HG02763 (cell line): Measurements from ENCODE around the gene PLEKHF1.
"Not testable (repeated sequence)": the region's sequence is repeated elsewhere in the genome, so short reads cannot be mapped to it uniquely, and the experiment has no call there.

Source experiments
- ATAC-seq: cut with Tn5 transposase; IDR thresholded peaks from one replicate; pipeline ENCODE4 v1.9.1; 2021; ENCODE audit warnings: mild to moderate bottlenecking, moderate library complexity; ENCODE audit not compliant: unreplicated experiment

Gene PLEKHF1

GRCh38 chr19:29697523-29698261, 32.4 kb downstream of the PLEKHF1 start:
- ATAC-seq = no peak

- no peak for ATAC-seq
Observed at GRCh38 chr19:29699861-29700260, 34.6 kb downstream of the PLEKHF1 start.

GRCh38 chr19:29700498-29700897, 35.2 kb downstream of the PLEKHF1 start:
- ATAC-seq = no peak

- ATAC-seq = no peak
Observed at GRCh38 chr19:29702161-29702962, 37.1 kb downstream of the PLEKHF1 start.

- ATAC-seq = no peak
Observed at GRCh38 chr19:29702963-29703320, 37.7 kb downstream of the PLEKHF1 start.

- ATAC-seq = no peak
Observed at GRCh38 chr19:29704562-29705558, 39.6 kb downstream of the PLEKHF1 start.

- ATAC-seq = no peak
Observed at GRCh38 chr19:29705706-29706105, 40.4 kb downstream of the PLEKHF1 start.

- ATAC-seq = no peak
Observed at GRCh38 chr19:29706635-29707034, 41.4 kb downstream of the PLEKHF1 start.

- no peak for ATAC-seq
Observed at GRCh38 chr19:29708554-29709439, 43.5 kb downstream of the PLEKHF1 start.

GRCh38 chr19:29709440-29709798, 44.2 kb downstream of the PLEKHF1 start:
- ATAC-seq = not testable (repeated sequence)

- no peak for ATAC-seq
Observed at GRCh38 chr19:29711584-29712132, 46.4 kb downstream of the PLEKHF1 start.

GRCh38 chr19:29712744-29713516, 47.7 kb downstream of the PLEKHF1 start:
- ATAC-seq = no peak

- ATAC-seq = peak; percentile 12
Observed at GRCh38 chr19:29714371-29714952, 49.2 kb downstream of the PLEKHF1 start.

GRCh38 chr19:29714953-29715700, 49.9 kb downstream of the PLEKHF1 start, which contains the start of gene C19orf12:
TSS of gene C19orf12 (minus strand) at chr19:29715261. CDS start at chr19:29708413, 6,848 bp downstream.
- peak; percentile 73 for ATAC-seq

GRCh38 chr19:29715701-29716581, 50.7 kb downstream of the PLEKHF1 start:
- peak; percentile 1 for ATAC-seq

GRCh38 chr19:29717051-29717450, 51.8 kb downstream of the PLEKHF1 start:
- ATAC-seq = no peak

GRCh38 chr19:29724102-29724641, 58.9 kb downstream of the PLEKHF1 start:
- ATAC-seq = no peak
